NCI-H1092 treated with DMSO at 0.1 percent for 48 hours (cell line): ENCODE measurements around the gene GPR31.
"Not testable (repeated sequence)": the region's sequence is repeated elsewhere in the genome, so short reads cannot be mapped to it uniquely, and the experiment has no call there.

Source experiments
- DNase-seq: peaks from one replicate; lab custom pipeline; 2025; lab: John Stamatoyannopoulos, UW

GPR31 gene

DNA sequence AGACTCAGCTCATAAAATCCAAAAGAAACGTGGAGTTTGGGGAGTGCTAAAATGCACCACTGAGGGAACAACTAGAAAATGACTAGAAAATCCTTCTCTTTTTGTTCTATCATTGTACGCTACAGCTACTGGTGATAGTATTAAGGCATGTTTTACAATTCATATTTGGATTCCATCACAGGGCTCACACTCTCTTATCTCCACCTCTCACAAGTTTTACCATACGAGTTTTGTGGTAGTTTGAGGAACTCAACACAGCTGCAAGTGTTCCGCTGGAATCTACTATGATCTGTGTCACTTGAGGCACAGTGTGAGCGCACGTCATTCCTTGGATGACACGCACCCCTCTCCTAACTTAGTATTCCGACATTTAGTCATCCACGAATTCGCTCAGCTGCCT, 9.9 kb upstream of the GPR31 start:
- DNase-seq: not testable (repeated sequence)

DNA sequence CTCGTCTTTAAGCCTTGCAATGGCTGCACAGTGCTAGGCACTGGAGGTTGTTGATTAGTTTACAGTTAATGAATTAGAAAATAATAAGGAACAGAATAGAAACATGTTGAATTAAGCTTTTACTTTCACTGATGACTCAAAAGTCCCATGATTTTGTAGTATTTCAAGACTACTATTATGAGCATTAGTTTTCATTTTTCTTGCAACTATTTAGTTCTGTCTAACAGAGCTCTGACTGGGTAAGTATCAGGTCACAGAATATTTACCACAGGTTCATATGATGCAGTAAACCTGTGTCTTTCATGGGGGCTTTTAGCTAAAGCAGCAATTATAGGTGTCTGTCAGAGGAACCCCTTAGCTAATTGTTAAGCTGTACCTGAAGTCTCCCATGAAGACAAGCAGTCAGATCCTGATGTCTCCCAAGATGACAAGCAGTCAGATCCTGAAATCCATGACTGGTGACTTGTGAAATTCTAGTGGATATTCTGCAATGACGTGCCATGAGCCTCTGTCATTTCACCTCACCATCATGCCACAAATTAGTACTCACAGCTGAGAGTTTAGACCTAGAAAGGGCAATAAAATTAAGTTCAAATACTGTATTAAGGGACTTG, 8.2 kb upstream of the GPR31 start:
- DNase-seq: no peak

DNA sequence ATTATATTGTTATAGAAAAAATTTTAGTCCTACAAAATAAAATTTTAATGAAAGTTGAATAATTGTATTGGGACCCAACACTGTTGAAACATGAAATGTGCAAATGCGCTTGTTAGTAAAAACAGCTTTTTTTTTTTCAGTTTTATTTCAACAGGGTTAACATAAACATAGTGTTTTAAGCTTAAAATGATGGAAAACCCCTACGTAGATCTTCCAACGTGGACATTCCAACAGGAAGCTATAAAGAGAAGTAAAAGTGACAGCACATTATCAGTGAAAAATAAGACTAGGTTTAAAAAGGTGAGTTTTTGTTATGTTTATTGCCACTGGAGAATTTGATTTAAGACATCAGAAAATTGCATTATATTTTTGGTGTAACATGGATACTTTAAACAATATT, 6.5 kb upstream of the GPR31 start:
- no peak for DNase-seq

DNA sequence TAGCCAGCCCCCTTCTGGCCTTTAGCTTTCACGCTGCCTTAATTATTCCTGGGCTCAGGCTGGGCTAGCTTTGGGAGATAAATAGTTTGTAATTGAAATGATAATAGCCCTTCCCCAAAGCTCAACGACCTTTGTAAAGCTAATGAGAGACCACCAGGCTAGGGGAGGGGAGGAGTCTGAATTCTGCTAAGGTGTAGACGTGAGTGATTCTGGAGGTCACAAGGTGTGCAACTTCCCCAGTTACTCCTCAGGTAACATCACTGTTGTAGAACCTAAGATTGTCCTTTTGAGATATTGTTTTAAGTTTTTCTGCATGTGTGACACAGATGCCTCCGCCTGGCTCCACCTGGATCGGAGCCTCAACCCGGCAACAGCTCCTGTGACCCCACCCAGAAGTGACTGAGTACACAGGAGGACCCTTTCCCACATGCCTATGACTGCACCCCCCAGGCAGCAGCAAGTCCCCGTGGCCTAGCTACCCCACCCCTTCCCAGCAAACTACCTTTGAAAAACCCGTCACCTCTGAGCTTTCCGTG, 5.8 kb upstream of the GPR31 start:
- DNase-seq: no peak

DNA sequence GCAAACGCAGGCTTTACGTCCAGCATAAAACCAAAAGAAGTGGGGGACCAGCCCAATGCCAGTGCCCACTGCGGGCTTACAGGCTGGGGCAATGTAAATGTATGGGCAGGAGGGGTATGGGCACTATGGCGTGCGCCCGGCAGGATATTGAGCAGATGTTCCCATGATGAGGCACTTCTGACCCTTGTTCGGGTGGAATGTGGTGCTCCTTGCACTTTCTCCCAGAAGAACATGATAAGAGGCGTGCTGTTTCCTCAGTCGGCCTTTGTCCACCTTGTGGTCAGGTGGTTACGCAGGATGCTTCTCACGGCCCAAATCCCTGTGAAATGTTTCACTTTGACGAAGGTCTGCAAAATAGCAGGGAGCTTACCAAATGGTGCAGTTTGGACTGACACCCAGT, 4.8 kb upstream of the GPR31 start:
- no peak for DNase-seq

DNA sequence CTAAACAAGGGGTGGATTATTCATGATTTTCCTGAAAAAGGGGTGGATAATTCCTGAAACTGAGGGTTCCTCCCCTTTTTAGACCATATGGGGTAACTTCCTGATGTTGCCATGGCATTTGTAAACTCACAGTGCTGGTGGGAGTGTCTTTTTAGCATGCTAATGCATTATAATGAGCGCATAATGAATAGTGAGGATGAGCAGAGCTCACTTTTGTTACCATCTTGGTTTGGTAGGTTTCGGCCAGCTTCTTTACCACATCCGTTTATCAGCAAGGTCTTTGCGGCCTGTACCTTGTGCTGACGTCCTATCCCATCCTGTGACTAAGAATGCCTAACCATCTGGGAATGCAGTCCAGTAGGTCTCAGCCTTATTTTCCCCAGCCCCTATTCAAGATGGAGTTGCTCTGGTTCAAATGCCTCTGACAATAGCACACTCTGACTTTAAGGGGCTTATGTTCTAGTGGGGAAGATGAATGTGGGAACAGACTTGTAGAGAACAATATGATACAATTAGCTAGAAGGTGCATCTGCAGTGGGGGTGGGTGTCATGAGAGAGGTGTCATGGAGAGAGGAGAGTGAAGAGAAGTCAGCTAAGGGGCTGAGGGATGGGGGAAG, 4.2 kb upstream of the GPR31 start:
- no peak for DNase-seq

DNA sequence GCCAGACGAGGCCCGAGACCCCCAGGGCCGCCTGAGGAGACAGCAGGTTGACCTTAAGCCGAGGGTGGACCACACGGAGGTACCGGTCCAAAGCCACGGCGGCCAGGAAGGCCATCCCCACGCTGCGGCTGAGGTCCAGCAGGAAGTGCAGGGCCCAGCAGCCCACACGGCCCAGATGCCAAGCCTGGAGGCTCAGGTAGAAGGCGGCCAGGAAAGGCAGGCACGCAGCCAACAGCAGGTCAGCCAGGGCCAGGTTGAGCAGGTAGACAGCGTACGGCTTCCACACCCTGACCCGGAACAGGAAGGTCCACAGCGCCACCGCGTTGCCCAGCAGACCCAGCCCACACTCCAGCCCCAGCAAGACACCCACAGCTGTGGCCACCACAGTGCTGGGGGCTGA, 366 bp downstream of the GPR31 start:
- no peak for DNase-seq

DNA sequence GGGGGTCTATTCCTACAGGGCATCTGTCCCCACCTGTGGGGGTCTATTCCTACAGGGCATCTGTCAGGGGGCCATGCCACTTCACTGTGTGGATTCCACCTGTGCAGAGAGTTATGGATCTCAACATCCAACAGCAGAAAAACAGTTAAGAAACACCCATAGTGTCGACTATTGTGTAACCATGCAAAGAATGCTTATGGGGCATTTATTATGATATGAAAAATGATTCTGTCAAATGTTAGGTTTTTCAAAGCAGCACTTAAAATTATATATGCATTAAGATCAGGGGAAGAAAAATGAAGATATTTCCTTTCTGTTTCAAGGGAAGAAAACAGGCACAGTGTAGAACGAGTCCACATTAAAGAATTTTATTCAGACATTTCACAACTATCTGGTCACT, 2.9 kb downstream of the GPR31 start:
- no peak for DNase-seq

DNA sequence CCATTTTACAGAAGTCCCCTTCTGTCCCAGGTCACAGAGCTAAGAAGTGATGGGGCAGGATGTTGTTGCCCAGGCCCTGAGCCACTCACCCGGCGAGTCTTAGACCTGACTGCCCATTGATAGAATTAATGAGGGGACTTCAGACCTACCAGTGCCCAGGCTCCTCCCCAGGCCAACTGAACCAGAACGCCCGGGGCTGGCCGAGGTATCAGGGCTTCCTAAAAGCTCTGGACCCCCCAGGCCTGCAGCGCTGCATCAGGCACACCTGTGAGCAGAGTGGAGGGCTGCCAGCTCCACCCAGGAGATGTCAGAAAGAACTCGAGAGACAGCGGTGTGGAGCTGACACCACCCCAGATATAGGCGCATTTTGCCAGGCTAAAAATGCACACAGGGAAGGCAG, 3.5 kb downstream of the GPR31 start:
- no peak for DNase-seq

DNA sequence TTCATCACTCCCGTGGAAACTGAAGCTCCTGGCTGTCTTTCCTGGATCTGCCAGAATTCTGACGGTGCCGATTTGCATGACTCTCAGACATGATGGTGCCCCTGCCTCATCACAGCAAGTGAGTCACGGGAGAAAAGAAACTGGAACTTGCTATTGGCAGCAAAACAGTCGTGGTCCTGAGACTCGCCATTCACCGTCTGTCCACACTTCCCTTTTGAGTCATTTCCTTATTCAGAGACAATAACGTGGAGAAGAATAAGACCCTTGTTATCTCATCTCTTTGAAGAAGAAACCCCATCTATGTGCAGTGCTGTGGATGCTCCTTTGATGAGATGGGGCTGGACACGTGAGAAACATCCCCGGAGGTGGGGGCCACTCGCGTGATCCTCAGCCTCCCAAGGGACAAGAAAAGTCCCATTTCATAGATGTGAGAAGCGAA, 4.2 kb downstream of the GPR31 start:
- no peak for DNase-seq

DNA sequence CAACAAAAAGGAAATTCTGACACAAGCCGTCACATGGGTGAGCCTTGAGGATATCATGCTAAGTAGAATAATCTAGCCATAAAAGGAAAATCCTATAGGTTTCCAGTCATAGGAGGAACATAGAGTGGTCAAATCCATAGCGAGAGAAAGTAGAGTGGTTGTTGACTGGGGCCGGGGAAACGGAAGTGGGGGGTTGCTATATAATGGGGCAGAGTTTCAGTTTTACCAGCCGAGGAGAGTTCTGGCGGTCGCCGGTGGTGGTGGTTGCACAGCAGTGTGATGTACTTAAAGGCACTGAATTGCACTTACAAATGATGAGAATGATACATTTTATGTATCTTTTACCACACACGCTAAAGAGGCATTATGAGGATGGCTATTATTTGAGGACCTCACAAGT, 4.9 kb downstream of the GPR31 start:
- DNase-seq: no peak

DNA sequence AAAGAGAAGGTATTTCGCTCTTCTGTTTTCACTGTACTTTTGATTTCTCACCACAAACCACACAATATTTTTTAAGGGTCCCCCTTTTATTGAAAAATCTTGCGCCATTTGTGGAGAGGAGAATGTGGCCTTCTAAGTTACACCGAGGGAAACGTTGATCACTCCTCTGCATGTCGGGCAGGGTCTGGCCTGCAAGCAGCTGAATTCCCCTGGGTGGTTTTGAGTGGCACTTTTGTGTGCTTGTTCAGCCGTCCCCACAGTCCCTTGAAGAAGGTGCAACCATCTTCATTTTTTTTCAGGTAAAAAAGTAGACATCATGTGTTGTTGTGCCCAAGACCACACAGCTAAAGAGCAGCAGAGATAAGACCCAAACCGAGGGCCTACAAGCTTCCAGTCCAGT, 6.1 kb downstream of the GPR31 start:
- no peak for DNase-seq

DNA sequence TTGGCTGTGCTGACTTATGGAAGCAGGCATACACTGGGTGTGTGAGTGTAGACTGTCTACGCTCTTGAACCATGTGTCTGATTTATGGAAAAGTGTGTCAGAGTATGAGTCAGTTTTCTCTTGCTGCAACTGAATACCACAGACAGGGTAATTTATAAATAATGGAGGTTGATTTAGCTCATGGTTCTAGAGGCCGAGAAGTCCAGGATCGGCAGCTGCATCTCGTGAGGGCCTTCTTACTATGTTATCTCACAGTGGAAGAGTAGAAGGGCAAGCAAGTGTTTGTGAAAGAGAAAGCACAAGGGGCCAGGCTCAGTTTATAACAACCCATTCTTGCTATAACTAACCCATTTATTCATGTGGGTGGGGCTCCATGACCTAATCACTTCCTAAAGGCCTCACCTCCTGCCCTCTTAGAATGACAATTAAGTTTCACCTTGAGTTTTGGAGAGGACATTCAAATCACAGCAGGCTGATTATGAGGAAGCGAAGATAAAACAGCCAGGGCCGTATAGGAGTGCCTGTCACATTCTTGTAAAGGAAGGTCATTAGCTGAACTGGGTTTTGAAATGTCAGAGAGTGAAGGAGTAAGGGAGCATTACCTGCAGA, 6.7 kb downstream of the GPR31 start:
- no peak for DNase-seq

DNA sequence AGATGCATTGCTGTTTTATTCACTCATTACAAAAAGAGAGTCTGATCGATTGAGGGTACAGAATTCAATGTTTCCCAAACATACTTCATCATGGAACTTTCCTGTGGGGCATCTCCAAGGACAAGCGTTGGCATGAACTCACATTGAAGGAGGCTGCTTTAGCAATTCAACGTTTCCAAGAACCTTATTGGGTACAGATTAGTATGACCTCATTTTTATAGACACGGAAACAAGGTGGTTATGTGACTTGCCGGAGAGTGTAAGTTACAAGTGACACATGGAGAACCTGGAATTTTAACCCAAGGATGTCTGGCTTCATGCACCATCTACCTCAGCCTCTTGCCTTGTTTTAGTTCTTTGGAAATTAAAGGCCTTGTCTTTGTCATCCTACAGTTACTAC, 8.8 kb downstream of the GPR31 start:
- no peak for DNase-seq

DNA sequence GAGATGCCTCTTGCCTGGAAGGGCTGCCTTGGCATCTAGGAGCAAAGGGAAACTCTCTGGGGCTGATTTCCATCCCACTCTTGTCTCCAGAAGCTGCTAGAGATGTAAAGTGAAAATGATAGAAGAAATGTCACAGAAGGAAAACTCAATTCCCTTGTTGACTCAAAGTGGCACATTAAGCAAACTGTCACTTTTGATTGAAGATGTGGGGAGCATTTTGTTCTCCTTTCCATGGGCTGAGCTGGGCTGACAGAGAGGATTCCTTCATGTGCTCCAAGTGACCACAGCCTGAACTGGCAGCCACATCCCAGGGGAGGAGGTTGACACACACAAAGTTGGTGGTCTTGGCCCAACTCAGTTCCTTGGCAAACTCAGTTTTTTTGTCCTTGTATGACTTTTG, 9.8 kb downstream of the GPR31 start:
- DNase-seq: no peak

DNA sequence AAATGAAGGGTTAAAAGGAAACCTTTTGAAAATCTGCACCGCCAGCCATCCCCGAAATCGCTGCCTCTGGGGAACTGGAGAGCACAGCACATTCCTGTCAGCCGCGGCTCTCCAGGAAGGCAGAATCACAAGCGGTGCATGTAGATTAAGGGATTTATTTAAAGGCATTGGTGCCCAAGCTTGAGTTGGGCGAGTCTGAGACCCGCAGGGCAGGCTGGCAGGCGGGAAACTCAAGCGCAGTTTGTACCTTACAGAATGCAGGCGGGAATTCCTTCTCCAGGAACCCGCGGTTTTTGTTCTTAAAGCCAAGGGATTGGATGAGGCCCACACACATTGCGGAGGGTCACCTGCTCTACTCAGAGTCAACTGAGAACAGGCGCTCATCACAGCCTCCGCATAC, 10.8 kb downstream of the GPR31 start:
- DNase-seq: no peak

DNA sequence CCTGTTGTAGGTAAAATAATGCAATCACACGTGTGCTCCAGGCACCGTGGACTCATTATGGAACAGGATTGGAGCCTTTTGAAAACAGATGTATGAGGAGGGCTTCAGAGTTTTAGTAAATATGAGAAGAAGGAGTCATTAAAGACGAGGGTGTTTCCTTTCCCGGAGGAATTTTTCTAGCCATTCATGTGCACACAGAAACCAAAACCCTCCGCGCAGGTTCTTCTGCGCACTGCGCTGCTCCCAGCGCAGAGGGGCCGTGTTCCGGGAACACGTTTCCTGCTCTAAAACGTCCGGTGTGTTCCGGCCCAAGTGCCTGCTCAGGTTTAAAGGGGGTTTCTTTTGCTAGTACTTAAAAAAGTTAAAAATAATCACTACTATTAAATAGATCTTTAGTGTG, 11.6 kb downstream of the GPR31 start:
- no peak for DNase-seq

DNA sequence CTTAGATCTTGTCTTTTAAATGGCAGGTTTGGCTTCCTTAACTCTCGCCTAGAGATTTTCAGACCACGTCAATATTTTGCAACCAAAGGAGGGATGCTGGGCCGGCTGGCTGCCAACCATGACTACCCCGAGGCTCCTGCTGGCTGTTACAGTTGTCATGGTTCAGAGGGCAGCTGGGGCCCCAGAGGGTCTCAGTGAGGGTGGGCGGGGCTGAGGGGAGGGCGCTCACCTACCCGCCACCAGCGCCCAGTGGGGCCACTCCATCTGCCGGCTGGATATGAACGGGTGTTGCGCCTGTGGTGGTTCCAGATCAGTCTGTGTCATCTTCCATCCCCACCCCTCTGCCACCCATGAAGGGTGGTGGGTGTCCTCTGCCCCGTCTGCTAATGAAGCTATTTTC, 12.3 kb downstream of the GPR31 start:
- no peak for DNase-seq

DNA sequence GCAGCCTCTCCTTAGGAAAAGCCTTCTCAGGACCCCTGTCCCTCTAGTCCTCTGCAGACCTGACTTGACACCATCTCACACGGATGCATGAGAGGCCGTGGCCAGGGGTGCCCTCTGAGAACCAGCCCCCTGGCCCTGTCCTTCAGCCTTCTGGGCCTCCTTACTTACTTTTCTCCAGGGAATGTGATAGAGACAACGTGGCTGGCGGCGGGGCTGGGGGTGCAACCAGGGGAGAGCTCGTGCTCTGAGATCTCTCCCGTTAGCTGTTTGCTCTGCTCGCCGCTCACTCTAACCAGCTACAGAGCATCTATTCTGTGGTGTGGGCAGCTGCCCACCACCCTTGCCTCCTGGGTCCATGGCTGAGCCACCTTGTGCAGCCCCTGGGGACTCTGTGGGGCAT, 14.7 kb downstream of the GPR31 start:
- DNase-seq: no peak

DNA sequence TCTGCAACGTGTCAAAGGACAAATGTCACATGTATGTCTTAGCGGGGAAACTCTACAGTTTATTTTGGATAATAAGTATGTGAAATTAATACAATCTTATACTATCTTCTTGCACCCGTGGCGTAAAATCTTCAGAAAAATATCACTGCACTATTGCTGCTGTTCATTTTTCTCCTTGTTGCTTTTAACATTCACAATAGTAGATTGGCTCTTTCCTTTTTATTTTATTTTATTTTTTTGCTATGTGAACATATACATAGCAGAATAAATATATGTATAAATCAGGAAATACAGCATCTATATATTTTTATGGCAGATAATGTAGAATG, 15.4 kb downstream of the GPR31 start:
- no peak for DNase-seq

DNA sequence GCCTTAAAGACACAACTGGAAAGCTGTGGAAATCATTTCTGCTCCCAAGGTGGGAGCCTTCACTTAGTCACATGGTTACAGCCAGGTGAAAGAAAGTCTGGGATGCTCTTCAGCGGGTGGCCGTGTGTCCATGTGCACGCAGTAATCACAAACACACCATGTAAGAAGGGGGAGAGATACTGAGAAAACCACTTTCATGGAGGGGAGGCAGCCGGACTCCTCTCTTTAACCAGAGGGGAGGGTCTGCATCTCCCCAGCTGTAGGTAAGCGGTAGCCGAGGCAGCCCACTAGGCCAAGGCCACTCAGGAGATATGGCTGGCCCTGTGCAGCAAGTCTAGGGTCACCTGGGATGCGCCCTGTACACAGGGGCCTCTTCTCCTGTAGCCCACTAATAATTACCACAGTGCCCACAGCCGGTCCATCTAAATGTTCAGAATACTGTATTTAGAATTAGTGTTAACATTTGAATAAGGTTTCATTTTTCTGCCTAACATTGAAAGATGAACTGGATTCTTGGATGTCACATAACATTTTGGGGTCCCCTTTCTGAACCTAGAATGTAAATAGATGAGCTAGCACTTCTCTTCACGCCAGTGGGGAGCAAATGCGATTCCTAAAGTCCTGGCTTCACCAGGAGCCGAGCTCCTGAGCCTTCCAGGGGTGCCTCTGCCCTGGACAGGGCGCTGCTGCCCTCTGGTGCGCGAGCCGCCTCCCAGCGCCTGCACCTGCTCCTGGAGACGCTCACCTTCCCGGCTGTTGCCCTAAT, 15.9 kb downstream of the GPR31 start:
- DNase-seq: peak; percentile 69

DNA sequence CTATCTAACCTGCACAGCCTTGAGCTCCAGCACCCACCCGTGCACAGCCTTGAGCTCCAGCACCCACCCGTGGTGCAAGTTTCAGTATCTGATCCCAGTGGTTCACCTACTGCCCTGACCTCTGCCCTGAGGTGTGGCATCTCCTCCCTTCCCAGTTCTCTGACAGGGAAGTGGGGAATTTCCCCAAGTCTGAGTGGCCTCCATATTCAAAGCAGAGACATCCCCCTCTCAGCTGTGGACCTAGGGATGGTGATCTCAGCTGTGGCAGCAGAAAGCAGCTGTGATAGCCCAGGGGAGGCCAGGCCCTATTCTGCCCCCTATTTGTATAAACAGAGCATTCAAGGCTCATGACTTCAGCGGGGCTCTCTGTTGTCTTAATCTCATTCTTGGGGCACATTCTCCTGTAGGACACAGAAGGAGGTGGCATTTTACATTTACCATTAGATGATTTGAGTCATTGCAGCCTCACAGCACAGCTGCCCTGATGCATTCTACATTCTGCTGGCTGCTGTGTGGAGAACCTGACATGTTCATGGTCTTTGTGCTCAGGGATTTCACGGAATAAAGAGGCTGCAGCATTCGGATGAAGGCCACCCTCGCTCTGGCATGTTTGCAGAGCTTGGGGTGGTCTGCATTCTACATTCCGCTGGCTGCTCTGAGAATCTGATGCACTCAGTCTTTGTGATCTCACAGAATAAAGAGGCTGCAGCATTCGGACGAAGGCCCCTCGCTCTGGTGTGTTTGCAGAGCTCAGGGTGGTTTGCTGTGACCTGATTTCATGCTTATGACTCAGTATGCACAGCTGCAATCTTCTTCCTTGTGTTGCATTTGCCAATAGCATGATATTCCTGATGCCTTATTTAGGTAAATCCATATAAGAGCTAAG, 16.9 kb downstream of the GPR31 start:
- no peak for DNase-seq
